GM12892 (cell line): Measurements from ENCODE around the gene TMEM131.
A peak's percentile ranks its signal among the peaks of the same experiment; 100 is the strongest.
"Not testable (repeated sequence)": the region's sequence is repeated elsewhere in the genome, so short reads cannot be mapped to it uniquely, and the experiment has no call there.

Source experiments
- DNase-seq: peaks from one replicate; pipeline ENCODE4 v3.0.0; 2011; ENCODE audit not compliant: insufficient read length
- FAIRE-seq: peaks from 2 replicates; lab custom pipeline; 2011; peaks lifted over from hg19 to GRCh38; lab: Jason Lieb, UNC
- POLR2A ChIP-seq: IDR thresholded peaks from 2 replicates; pipeline ENCODE4 v1.6.1; 2011; ENCODE audit warnings: low read depth, low read length, control low read depth
- POLR2AphosphoS5 ChIP-seq: IDR thresholded peaks from 2 replicates; pipeline ENCODE4 v1.6.1; 2011; ENCODE audit warnings: low read depth, low read length, control low read depth
- TAF1 ChIP-seq: IDR thresholded peaks from 2 replicates; pipeline ENCODE4 v1.6.1; 2011; ENCODE audit warnings: low read depth, mild to moderate bottlenecking, control low read depth, low read length, borderline replicate concordance

The TMEM131 gene

DNA sequence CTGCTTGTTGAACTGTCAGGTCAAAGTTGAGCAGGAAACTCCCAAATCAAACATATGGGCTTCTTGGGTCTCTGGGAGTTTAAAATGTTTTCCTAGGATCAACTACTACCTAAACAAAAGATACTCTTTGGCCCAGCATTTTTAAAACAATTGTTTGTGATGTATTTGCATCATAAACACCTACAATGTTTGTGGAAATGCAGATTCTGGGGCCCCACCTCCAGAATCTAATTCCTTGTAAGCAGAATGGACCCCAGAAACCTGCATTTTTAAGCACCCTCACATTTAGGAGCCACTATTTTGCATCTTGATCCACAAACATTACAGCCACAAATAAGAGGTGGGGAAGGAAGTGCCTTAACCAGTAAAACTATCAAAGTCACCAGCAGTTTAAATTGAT, 104.1 kb downstream of the TMEM131 start:
- TF ChIP-seq POLR2AphosphoS5, result no peak
- TF ChIP-seq POLR2A, result no peak
- TF ChIP-seq TAF1, result no peak
- no peak for FAIRE-seq
- DNase-seq, result no peak

- DNase-seq, result no peak
- FAIRE-seq, result no peak
- no peak for TF ChIP-seq POLR2AphosphoS5
- no peak for TF ChIP-seq POLR2A
- no peak for TF ChIP-seq TAF1
Measured at GRCh38 chr2:97889156-97889555, 106.6 kb downstream of the TMEM131 start.

GRCh38 chr2:97885841-97886240, 109.9 kb downstream of the TMEM131 start:
- no peak for FAIRE-seq
- TF ChIP-seq TAF1 (no peak), POLR2AphosphoS5 (no peak), POLR2A (no peak)
- DNase-seq, result no peak

- TF ChIP-seq TAF1 (no peak), POLR2AphosphoS5 (no peak), POLR2A (no peak)
- FAIRE-seq (no peak), DNase-seq (no peak)
Measured at GRCh38 chr2:97880334-97880733, 115.4 kb downstream of the TMEM131 start.

DNA sequence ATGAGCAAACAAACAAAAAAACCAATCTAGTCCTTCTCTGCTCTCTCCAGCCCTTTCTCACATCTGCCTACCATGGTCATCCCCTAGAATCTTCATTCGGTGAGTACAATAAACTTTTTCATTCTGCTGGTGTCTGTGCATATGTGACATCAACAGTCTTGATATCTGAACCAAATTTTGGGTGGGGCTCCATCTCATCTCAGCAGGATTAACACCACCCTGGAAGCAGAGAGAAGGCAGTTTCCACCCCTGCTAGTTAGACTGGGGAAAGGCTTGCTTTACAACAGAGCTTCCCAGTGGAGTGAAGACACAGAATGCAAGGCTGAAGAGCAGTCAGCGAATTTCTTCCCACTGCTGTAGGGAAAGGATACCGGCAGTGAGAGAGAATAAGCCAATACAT, 116.9 kb downstream of the TMEM131 start:
- FAIRE-seq (no peak), DNase-seq (no peak)
- no peak for TF ChIP-seq POLR2A
- TF ChIP-seq POLR2AphosphoS5, result no peak
- no peak for TF ChIP-seq TAF1

DNA sequence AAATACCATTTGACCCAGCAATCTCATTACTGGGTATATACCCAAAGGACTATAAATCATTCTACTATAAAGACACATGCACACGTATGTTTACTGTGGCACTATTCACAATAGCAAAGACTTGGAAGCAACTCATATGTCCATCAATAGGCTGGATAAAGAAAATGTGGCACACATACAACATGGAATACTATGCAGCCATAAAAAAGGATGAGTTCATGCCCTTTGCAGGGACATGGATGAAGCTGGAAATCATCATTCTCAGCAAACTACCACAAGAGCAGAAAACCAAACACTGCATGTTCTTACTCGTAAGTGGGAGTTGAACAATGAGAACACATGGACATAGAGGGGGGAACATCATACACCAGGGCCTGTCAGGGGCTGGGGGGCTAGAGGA, 117.4 kb downstream of the TMEM131 start:
- FAIRE-seq, DNase-seq: not testable (repeated sequence)

DNA sequence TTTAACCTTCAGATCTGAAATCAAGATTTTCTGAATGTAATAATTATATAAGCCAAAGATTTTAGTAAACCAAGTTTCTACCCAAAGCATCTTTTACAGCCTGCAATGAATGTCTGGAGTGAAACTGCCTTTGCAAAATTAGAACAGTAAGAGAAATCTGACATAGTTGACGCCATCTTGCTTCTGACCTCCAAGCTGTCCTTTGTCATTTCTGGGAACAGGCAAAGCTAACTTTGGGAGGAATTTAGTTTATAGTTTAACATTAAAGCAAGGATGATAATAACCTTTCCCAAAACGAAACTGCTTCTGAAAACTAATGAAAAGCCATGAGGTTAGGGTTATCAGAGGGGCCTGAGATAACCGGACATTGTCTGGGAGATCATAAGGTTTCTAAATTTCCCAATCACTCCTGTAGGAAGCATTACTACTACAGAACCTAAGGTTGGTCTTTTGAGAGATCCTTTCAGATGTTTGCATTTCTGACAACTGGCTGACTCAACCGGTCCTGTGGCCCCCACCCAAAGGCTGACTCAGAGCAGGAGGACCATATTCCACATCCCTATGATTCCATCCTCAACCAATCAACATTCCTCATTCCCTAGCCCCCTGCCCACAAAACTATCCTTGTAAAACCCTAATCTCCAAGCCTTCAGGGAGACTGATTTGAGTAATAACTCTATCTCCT, 124.5 kb downstream of the TMEM131 start:
- DNase-seq, result no peak
- no peak for FAIRE-seq
- TF ChIP-seq POLR2A (no peak), POLR2AphosphoS5 (no peak), TAF1 (no peak)

DNA sequence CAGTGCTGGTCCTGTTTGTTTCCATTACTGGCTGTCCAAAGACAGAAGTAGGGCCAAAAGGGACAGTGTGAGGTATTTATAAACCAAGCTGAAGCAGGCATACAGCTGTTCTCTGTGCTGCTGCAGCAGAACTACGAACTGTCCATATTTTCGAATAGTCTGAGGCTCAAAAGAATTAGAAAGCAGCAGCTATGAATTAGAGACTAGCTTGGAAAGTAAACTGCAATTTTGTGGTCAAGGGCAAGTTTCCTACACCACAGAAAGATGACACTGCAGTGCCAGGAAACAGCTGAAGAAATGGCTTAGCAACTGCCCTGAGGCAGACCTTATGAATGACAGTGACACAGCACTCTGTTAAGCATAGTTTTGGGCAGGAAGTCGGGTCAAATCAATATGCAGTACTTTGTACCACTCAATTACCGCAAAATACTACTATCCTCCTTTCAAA, 125.3 kb downstream of the TMEM131 start:
- DNase-seq, result peak; percentile 46
- FAIRE-seq, result peak; percentile 88
- TF ChIP-seq POLR2A (no peak), POLR2AphosphoS5 (no peak), TAF1 (no peak)

DNA sequence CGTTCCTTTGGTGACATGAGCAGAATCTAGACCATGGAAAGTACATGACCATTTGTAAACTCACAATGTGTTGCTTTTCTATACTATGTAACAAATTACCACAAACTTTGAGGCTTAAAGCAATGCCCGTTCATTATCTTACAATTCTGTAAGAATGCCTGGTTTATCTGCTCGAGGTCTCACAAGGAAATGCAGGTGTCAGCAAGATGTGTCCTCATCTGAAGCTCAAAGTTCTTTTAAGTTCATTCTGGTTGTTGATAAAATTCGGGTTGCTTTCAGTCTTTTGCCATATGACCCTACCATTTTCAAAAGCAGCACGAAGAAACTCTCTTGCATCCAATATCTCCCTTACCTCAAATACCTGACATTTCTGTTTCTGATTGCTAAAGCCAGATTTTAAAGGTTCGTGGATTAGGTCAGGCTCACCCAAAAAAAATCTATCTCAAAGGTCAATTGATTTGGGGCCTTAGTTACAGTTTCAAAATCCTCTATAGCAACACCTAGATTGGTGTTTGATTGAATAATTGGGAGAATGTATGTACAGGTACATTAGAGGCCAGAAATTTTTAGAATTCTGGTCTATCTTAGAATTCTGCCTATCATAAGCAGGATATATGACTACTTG, 125.9 kb downstream of the TMEM131 start:
- no peak for DNase-seq
- no peak for FAIRE-seq
- no peak for TF ChIP-seq POLR2AphosphoS5
- no peak for TF ChIP-seq POLR2A
- TF ChIP-seq TAF1, result no peak

DNA sequence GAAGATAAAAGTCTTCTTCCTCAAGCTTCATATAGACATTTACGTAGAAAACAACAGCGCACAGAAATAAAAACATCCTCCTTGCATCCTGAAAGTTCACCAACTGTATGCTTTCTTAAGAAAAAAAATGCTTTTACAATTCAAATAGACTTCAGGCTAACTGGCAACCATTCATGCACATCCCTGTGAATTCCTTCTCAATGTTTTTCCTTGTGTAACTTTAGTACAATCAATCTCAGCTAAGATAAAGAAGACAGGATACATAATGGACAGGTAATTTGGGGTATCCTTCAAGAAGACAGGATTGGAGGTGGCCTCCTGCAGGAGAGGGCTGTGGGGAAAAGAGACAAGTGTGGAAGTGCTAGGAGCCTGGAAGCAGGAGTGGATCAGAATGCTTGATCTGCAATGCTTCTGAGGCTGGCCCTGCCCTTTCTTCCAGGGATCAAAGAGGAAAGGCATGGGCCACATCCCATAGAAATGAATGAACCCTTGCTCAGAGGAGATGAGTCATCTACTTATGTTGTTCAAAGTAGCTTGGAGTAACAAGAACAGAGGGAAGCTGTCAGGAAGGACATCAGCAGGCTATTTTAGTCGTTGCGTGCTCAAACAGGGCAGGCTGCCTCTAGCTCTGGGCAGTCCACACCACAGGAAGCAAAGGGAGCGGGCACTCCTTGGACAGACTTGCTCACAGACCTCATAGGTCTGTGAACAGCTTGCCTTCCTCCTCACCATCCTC, 126.6 kb downstream of the TMEM131 start:
- no peak for TF ChIP-seq POLR2AphosphoS5
- no peak for TF ChIP-seq TAF1
- no peak for TF ChIP-seq POLR2A
- no peak for FAIRE-seq
- no peak for DNase-seq

DNA sequence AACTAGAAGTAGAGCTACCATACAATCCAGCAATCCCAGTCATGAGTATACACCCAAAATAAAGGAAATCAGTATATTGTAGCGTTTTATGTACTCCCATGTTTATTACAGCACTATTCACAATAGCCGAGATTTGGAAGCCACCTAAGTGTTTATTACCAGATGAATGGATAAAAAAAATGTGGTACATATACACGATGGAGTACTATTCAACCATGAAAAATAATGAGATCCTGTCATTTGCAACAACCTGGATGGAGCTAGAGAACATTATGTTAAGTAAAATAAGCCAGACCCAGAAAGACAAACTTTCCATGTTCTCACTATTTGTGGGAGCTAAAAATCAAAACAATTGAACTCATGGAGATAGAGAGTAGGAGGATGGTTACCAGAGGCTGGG, 131.9 kb downstream of the TMEM131 start:
- FAIRE-seq (no peak), DNase-seq (no peak)
- TF ChIP-seq TAF1 (no peak), POLR2A (no peak), POLR2AphosphoS5 (no peak)
